ENCODE data around the gene SAP30L.
A peak's percentile ranks its signal among the peaks of the same experiment; 100 is the strongest.

SAP30L gene, protein sequence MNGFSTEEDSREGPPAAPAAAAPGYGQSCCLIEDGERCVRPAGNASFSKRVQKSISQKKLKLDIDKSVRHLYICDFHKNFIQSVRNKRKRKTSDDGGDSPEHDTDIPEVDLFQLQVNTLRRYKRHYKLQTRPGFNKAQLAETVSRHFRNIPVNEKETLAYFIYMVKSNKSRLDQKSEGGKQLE

GRCh38 chr5:154445422-154446194 is at the start of gene SAP30L:
SAP30L (plus strand) TSS chr5:154445997; CDS start chr5:154446605, 608 bp downstream.
- DNase-seq (ENCODE audit: extremely low spot score), result peak; percentile 100
- POLR2A ChIA-PET, result no interaction called here
- CTCF ChIA-PET, result interaction anchor here (0.9 to 1.3 kb wide), 5 partner anchors 16 to 373 kb away, joined by 3 to 5 read pairs (median 3); no protein-coding TSS in a partner anchor
- no peak for TF ChIP-seq CTCF (IDR thresholded peaks at IDR 0.05; ENCODE audit: control extremely low read depth, extremely low read depth, low read depth, missing control alignments)

- no peak for TF ChIP-seq CTCF (IDR thresholded peaks at IDR 0.05; ENCODE audit: control extremely low read depth, extremely low read depth, low read depth, missing control alignments)
- no peak for DNase-seq (ENCODE audit: extremely low spot score)
- CTCF ChIA-PET, result interaction anchor here (1.1 kb wide), 1 partner anchor 211 kb away, joined by 4 read pairs; no protein-coding TSS in a partner anchor
- POLR2A ChIA-PET, result no interaction called here
These were observed 49.7 kb upstream of the SAP30L start for GRCh38 chr5:154396128-154396527.

GRCh38 chr5:154397652-154398406 is 48.0 kb upstream of the SAP30L start:
- ChIA-PET POLR2A (interaction anchor here (0.6 kb wide), 1 partner anchor 207 kb away, joined by 4 read pairs; the partner anchor contains the start of gene GALNT10), CTCF (interaction anchor here (0.7 to 1.9 kb wide), 7 partner anchors 7 to 200 kb away, joined by 3 to 8 read pairs (median 3); no protein-coding TSS in a partner anchor)
- no peak for DNase-seq (ENCODE audit: extremely low spot score)
- no peak for TF ChIP-seq CTCF (IDR thresholded peaks at IDR 0.05; ENCODE audit: control extremely low read depth, extremely low read depth, low read depth, missing control alignments)

- POLR2A ChIA-PET, result no interaction called here
- no peak for TF ChIP-seq CTCF (IDR thresholded peaks at IDR 0.05; ENCODE audit: control extremely low read depth, extremely low read depth, low read depth, missing control alignments)
- DNase-seq (ENCODE audit: extremely low spot score), result no peak
- CTCF ChIA-PET, result interaction anchor here (1.3 kb wide), 1 partner anchor 215 kb away, joined by 4 read pairs; no protein-coding TSS in a partner anchor
These were observed 45.1 kb upstream of the SAP30L start for GRCh38 chr5:154400678-154401077.

- no peak for TF ChIP-seq CTCF (IDR thresholded peaks at IDR 0.05; ENCODE audit: control extremely low read depth, extremely low read depth, low read depth, missing control alignments)
- POLR2A ChIA-PET, result no interaction called here
- no peak for DNase-seq (ENCODE audit: extremely low spot score)
- CTCF ChIA-PET, result interaction anchor here (1.3 kb wide), 1 partner anchor 216 kb away, joined by 4 read pairs; no protein-coding TSS in a partner anchor
These were observed 44.4 kb upstream of the SAP30L start for GRCh38 chr5:154401355-154401754.

- TF ChIP-seq CTCF (IDR thresholded peaks at IDR 0.05; ENCODE audit: control extremely low read depth, extremely low read depth, low read depth, missing control alignments), result no peak
- ChIA-PET POLR2A (no interaction called here), CTCF (interaction anchor here (4.1 to 4.2 kb wide), 3 partner anchors 16 to 328 kb away, joined by 43 to 80 read pairs (median 55); partner anchors contain the start of gene GALNT10)
- no peak for DNase-seq (ENCODE audit: extremely low spot score)
These were observed 43.9 kb upstream of the SAP30L start for GRCh38 chr5:154401931-154402330.
